ENCODE measurements around the gene SHKBP1. TPM values are rescaled to one million over a fixed set of nuclear protein-coding genes. Genes with fewer than 3 reads are reported as not detected.
"Not testable (repeated sequence)": the region's sequence is repeated elsewhere in the genome, so short reads cannot be mapped to it uniquely, and the experiment has no call there.

Gene SHKBP1
- total RNA-seq, 1 experiment from 2014 or later = 70.2 TPM

DNA sequence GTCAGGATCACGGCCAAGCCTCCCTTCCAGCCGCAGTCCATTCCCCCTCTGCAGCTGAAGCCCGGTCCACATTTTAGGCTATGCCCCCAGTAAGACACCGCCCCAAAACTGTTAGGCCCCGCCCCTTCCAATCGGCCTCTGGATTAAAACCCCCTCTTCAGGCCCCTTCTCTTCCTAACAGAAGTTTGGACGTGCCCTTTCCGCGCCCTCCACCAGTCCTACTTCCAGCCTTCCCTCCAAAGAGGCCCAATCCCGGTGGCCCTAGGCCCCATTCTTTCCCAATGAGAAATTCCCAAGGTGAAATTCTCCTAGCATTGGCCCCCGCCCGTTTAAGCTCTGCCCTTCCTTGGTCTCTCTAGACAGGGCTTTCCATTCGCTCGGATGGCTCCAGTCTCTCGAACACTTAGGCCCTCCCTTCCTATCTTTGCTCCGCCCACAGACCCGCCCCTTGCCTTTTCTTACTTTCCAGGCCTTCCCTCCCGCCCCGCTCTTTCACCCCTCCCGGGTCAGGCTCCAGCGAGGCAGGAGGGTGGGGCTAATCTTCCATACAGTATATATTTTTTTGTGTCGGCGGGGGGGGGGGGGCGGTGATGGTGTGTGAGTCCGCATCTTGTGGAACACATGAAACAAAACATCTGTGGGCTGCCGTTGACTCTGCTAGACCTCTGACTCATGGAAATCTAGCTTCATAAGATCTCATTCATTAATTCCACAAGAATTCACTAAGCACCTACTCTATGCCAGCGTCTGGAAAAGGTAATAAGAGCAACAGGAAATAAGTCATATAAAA, 38.1 kb downstream of the SHKBP1 start:
- DNase-seq (ENCODE audit: low spot score) = peak; percentile 98

DNA sequence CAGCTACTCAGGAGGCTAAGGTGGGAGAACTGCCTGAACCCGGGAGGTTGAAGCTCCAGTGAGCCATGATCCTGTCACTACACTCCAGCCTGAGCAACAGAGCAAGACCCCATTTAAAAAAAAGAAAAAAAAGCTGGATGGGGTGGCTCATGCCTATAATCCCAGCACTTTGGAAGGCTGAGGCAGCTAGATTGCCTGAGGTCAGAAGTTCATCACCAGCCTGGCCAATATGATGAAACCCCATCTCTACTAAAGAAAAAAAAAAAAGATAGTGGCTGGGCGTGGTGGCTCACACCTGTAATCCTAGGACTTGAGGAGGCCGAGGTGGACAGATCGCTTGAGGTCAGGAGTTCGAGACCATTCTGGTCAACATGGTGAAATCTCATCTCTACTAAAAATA, 39.5 kb downstream of the SHKBP1 start:
- DNase-seq (ENCODE audit: low spot score) = no peak

DNA sequence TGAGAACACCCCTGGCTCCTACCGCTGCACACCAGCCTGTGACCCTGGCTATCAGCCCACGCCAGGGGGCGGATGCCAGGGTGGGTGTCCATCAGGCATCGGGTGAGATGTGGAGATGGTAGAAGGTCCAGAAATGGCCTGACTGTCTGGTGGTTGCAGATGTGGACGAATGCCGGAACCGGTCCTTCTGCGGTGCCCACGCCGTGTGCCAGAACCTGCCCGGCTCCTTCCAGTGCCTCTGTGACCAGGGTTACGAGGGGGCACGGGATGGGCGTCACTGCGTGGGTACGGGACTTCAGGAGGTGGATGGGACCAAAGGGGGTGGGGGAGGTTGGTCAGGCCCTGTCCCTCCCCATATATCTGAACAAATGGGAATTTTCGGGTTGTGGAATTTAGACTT, 40.3 kb downstream of the SHKBP1 start:
- DNase-seq (ENCODE audit: low spot score) = no peak

DNA sequence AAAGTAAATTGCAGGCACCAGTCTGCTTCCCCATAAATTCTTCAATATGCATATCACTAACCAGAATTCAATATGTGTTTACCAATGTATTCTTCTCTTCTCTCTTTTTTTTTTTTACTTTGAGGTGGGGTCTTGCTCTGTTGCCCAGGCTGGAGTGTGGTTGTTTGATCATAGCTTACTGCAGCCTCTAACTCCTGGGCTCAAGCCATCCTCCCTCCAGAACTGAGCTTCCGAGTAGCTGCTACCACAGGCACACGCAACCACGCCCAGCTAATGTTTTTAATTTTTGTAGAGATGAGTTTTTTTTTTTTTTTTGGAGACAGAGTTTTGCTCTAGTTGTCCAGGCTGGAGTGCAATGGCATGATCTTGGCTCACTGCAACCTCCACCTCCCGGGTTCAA, 41.3 kb downstream of the SHKBP1 start:
- no peak for DNase-seq (ENCODE audit: low spot score)

DNA sequence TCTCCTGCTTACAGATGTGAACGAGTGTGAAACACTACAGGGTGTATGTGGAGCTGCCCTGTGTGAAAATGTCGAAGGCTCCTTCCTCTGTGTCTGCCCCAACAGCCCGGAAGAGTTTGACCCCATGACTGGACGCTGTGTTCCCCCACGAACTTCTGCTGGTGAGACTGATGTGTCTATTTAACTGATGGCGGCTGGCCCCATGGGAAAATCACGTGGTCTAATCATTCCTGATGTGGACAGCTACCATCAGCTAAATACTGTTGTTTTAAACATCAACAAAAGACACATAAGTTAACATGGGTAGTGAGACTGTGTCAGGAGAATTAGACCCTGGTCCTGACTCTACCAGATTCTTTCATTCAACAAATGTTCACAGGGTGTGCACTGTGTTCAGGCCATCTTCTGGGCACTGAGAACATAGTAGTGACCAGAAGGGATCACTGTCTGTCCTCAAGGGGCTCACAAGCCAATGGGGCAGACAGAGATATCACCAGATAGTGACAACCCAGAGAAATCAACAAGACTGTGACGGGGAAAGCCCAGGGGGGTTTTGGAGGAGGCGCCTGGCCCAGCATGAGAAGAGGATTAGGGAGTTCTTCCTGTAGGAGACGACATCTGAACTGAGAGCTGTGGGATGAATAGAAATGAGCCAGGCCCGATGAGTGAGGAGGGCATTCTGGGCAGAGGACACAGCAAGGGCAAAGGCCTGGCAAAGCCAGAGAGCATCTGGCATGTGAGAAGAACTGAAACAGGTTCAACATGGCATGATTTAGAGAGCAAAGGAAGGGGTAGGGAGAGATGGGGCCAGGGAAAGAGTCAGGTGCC, 42.9 kb downstream of the SHKBP1 start:
- DNase-seq (ENCODE audit: low spot score) = no peak

DNA sequence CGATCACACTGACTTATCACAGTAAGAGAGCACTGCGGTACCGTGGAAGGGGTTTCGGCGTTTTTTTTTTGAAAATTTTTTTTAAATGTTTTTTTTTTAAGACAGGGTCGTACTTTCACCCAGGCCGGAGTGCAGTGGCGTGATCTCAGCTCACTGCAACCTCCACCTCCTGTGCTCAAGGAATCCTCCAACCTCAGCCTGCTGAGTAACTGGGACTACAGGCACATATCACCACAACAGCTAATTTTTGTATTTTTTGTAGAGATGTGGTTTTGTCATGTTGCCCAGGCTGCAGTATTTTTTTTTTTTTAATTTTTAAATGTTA, 43.5 kb downstream of the SHKBP1 start:
- DNase-seq (ENCODE audit: low spot score) = no peak

DNA sequence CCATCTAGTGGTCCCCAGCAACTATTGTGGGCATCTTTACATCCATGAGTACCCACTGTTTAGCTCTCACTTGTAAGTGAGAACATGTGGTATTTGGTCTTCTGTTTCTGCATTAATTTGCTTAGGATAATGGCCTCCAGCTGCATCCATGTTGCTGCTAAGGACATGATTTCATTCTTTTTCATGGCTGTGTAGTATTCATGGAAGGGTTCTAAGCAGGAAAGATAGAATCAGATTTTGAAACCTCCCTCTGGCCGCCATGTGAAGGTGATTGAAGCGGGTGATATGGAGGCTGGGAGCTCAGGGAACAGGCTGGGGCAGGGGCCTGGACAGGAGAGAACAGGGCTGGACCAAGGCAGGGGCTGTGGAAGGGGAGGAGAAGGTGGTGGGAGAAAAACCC, 44.6 kb downstream of the SHKBP1 start:
- no peak for DNase-seq (ENCODE audit: low spot score)

DNA sequence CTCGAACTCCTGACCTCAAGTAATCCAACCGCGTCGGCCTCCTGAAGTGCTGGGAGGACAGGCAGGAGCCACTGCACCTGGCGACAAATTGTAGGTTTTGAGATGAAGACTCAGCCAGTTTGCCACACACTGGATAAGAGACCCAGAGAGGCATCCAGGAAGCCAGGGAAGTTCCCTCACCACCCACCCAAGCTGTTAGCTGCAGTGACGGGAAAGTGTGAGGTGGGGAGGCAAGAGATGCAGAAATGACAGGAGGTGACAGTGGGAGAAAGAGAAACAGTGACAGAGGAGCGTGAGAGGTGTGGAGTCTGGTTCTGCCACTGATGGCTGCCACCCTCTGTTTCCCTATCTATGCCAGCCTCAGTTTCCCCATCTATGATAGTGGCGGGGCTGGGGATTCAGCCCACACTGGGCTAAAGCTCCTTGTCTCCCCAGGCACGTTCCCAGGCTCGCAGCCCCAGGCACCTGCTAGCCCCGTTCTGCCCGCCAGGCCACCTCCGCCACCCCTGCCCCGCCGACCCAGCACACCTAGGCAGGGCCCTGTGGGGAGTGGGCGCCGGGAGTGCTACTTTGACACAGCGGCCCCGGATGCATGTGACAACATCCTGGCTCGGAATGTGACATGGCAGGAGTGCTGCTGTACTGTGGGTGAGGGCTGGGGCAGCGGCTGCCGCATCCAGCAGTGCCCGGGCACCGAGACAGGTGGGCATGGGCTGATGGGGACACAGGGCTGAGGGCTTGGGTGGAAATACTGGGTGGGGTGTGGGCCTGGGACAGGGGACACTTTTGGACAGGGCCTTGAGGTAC, 45.5 kb downstream of the SHKBP1 start:
- no peak for DNase-seq (ENCODE audit: low spot score)

DNA sequence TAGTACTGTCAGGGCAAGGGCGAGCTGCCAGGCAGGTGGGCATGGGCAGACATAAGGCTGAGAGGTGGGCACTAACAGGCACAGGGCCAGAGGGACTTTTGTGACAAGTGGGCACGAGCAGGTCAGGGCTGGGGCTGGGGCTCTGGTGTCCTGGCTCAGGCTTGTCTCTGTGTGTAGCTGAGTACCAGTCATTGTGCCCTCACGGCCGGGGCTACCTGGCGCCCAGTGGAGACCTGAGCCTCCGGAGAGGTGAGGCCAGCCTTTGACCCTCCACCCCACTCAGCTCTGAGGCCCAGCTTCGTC, 46.1 kb downstream of the SHKBP1 start:
- DNase-seq (ENCODE audit: low spot score) = no peak

DNA sequence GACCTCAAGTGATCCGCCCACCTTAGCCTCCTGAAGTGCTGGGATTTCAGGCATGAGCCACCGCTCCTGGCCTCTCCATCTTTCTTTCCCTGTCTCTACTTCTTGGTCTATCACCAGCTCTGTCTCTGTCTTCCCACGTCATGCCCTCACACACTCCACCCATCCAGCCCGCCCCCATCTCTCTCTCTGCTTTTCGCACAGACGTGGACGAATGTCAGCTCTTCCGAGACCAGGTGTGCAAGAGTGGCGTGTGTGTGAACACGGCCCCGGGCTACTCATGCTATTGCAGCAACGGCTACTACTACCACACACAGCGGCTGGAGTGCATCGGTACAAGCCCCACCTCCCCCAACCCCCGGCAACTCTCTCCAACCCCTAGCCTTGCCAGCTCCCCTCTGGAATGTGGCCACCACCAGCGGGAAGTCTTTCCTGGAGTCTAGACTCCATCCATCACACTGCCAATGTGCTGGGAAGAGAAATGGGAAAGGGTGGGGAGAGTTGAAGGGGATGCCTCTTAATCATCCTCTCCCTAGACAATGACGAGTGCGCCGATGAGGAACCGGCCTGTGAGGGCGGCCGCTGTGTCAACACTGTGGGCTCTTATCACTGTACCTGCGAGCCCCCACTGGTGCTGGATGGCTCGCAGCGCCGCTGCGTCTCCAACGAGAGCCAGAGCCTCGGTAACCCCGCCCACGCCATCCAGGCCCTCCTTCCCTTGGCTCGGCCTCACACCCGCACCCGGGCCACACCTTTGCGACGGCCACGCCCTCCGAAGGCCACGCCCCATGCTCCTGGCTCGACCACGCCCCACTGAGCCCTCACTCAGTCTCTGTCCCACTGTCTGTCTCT, 47.0 kb downstream of the SHKBP1 start:
- DNase-seq (ENCODE audit: low spot score) = peak; percentile 99

DNA sequence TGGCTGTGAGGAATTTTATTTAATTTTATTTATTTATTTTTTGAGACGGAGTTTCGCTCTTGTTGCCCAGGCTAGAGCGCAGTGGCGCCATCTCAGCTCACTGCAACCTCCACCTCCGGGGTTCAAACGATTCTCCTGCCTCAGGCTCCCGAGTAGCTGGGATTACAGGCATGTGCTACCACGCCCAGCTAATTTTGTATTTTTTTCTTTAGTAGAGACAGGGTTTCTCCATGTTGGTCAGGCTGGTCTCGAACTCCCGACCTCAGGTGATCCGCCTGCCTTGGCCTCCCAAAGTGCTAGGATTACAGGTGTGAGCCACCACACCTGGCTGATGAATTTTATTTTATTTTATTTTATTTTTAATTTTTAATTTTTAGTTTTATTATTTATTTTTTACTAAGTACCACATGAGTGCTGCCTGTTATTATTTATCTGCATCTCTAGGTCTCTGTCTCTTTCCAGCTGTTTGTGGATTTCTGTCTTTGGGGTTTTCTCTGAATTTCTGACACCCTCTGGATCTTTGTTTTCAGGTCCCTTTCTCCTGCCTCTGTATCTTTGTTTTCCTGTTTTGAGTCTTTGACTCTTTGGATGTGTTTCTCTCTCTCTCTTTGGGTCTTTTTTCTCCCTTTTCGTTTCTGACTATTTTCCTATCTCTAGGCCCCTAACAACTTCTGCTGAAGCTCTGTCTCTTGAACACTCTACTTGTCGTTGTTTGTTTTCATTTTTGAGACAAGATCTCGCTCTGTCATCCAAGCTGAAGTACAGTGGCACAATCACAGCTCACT, 47.9 kb downstream of the SHKBP1 start:
- DNase-seq (ENCODE audit: low spot score) = not testable (repeated sequence)

DNA sequence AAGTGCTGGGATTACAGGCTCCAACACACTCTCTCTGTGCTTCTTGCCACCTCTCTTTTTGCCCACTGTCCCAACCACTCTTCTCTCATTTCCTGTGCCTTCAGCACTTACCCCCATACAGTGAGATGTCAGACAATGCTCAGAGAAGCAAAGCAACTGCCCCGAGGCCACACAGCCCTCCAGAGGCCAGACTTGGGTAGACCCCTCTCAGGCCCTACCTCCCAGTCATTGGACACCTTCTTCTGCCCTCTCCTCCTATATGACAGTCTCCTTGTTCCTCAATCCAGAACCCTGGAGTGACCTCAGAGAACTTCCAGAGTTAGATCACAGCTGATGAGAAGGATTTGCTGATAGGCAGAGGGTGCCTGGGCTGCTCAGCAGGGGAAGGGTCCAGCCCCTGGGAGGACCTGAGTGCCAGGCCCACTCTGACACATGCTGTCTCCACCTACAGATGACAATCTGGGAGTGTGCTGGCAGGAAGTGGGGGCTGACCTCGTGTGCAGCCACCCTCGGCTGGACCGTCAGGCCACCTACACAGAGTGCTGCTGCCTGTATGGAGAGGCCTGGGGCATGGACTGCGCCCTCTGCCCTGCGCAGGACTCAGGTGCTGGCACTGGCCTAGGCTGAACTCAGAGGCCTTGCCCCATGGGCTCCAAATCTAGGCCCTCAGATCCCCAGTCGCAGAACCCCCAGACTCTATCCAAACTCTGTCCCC, 48.9 kb downstream of the SHKBP1 start:
- DNase-seq (ENCODE audit: low spot score) = no peak

DNA sequence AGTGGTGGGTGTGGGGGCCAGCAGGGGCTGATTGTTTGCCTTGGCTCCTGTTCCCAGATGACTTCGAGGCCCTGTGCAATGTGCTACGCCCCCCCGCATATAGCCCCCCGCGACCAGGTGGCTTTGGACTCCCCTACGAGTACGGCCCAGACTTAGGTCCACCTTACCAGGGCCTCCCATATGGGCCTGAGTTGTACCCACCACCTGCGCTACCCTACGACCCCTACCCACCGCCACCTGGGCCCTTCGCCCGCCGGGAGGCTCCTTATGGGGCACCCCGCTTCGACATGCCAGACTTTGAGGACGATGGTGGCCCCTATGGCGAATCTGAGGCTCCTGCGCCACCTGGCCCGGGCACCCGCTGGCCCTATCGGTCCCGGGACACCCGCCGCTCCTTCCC, 50.2 kb downstream of the SHKBP1 start:
- DNase-seq (ENCODE audit: low spot score) = no peak

DNA sequence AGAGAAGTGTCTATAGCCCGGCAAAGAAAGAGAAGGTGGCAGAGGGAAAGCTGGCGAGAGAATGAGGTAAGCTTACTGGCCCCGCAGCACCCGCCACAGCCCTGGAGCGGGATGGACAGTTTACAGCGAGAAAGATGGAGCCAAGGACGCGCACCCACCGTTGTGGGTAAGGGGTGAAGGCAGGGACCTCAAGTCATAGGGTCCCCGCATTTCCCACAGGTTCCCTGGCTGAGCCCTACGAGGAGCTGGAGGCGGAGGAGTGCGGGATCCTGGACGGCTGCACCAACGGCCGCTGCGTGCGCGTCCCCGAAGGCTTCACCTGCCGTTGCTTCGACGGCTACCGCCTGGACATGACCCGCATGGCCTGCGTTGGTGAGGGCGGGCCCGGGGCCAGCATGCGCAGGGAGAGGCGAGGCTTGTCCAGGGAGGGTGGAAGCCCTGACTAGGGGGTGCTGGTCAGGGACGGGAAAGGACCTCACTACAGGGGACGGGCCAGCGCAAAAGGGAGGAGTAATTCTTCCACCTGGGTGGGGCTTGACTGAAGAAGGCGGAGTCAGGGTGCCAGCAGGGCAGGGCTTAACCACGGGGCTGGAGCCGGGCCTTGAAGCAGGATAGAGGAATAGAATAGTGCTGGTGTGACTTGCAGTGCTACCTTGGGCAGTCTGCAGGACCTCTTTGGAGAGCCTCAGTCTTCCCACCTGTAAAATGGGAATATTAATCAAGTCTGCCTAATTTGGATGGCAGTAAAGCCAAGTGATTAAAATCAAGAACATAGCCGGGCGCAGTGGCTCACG, 51.0 kb downstream of the SHKBP1 start:
- no peak for DNase-seq (ENCODE audit: low spot score)

DNA sequence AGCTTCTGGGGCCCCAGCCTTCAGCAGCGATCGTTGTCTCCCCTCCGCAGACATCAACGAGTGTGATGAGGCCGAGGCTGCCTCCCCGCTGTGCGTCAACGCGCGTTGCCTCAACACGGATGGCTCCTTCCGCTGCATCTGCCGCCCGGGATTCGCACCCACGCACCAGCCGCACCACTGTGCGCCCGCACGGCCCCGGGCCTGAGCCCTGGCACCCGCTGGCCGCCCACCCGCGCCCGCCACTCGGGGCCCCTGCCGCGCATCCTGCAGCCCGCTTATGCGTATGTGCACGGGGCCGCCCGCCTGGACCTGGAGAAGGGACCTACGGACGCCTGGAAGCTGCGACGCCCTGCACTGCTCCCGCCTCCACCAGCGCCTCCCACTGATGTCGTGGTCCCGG, 52.7 kb downstream of the SHKBP1 start:
- DNase-seq (ENCODE audit: low spot score) = no peak

DNA sequence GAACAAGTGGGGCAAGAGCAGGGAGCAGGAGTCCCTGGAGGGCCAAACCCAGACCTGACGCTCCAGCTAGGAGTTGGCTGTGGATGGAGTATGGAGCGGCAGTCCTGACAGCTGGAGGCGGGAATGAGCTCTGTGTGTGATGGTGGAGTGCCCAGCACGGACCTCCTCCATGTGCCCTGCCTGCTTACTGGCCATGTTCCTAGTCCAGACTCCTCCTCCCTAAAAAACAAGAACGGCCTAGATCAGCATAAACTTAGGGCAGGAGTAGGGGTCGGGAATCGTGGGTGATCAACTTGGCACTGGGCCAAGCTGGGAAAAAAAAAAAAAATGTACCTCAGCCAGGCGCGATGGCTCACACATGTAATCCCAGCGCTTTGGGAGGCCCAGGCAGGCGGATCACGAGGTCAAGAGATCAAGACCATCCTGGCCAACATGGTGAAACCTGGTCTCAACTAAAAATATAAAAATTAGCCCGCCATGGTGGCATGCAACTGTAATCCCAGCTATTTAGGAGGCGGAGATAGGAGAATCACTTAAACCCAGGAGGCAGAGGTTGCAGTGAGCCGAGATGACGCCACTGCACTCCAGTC, 54.0 kb downstream of the SHKBP1 start:
- no peak for DNase-seq (ENCODE audit: low spot score)

DNA sequence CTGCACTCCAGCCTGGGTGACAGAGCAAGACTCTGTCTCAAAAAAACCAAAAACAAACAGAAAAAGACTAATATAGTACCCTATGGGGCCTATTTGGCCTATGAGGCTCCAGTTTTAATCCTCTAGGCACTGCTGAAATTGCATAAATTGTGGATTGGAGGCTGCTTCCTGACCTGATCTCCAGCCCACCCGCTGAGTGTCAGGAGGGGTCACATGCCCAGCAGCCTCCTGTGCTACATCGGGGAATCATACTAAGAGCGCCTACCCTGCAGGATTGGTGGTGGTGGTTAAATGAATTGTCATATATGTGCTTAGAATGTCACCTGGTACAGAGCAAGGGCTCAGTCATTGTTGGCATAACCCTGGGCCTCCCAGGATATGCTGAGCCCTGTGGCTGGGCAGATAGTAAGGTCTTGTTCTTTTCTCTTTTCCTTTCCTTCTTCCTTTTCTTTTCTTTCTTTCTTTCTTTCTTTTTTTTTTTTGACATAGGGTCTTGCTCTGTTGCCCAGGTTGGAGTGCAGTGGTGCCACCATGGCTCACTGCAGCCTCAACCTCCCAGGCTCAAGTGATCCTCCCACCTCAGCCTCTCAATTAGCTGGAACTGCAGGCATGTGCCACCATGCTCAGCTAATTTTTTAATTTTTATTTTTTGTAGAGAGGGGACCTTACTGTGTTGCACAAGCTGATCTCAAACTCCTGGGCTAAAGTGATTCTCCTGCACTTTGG, 55.8 kb downstream of the SHKBP1 start:
- DNase-seq (ENCODE audit: low spot score) = no peak

DNA sequence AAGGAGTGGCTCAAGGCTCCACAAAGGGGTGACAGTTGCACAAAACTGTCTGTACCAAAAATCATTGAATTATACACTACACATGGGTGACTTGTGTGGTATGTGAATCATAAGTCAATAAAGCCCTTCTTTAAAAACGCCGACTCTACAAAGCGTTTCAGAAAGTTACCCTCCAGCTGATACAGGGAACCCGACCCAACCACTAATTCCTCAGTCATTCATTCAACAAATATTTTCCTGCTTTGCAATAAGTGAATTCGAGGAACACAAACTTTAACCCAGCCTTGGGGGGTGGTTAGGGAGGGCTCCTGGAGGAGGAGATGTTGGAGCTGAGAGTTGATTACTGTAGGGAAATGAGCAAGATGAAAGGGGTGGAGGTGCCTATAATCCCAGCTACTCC, 56.5 kb downstream of the SHKBP1 start:
- DNase-seq (ENCODE audit: low spot score) = no peak

Measured in A172 (cell line).